Measurements from ENCODE around the gene ZMYND8. TPM values are rescaled to one million over a fixed set of nuclear protein-coding genes. Genes with fewer than 3 reads are reported as not detected.
A peak's percentile ranks its signal among the peaks of the same experiment; 100 is the strongest.

ZMYND8 gene
- total RNA-seq, 1 donor: 20.3 TPM

GRCh38 chr20:47359530-47360296 lies 3.2 kb upstream of the ZMYND8 start:
- TF ChIP-seq, protein P1, sequence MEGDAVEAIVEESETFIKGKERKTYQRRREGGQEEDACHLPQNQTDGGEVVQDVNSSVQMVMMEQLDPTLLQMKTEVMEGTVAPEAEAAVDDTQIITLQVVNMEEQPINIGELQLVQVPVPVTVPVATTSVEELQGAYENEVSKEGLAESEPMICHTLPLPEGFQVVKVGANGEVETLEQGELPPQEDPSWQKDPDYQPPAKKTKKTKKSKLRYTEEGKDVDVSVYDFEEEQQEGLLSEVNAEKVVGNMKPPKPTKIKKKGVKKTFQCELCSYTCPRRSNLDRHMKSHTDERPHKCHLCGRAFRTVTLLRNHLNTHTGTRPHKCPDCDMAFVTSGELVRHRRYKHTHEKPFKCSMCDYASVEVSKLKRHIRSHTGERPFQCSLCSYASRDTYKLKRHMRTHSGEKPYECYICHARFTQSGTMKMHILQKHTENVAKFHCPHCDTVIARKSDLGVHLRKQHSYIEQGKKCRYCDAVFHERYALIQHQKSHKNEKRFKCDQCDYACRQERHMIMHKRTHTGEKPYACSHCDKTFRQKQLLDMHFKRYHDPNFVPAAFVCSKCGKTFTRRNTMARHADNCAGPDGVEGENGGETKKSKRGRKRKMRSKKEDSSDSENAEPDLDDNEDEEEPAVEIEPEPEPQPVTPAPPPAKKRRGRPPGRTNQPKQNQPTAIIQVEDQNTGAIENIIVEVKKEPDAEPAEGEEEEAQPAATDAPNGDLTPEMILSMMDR (IDR thresholded peaks at IDR 0.05; ENCODE audit: insufficient read depth, low read depth, low read length): no peak
- no peak for DNase-seq (ENCODE audit: low read depth)
- H3K4me3 ChIP-seq (ENCODE audit: low read depth, low read length): no peak overlapping the region

DNA sequence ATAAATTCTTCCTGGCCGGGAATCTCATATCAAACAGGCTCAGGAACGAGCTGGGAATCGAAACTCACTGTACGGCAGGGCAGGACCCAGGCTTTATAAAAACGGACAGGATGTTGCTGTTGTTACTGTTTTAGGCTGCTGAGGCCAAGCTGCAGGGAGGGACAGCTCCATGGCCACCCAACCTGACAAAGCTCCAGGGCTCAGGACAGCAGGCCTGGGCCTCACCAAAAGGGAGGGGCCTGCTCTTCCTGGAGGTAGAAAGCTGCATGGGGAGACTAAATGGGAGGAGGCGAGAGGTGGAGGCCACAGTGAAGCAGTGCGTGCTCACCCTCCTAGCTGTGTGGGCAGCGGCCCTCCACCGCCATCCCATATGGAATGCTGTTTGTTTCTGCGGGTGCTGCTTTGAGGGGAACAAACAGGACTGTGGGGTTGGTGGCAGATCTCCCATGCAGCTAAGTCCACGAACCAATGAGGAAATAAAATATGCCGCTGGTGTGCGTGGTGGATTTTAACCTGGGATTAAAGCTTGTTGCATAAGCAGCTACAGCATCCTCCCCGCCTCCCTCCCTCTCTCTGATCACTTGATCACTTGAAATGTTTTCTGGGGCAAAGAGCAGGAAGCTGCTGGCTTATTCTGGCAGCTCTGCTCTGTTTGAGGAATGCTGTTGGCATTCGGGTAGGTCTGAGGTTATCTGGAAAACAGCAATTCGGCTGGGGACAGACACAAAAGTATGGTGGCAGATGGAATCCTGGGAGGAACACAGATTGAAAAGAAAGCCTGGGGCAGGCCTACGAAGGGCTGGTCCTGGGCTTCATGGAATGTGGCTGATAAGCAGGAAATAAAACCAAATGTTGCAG lies 2.4 kb upstream of the ZMYND8 start:
- DNase-seq (ENCODE audit: low read depth): peak; percentile 97
- H3K4me3 ChIP-seq (ENCODE audit: low read depth, low read length): peak overlapping the region; percentile 29
- TF ChIP-seq, protein P1 (IDR thresholded peaks at IDR 0.05; ENCODE audit: insufficient read depth, low read depth, low read length): no peak

DNA sequence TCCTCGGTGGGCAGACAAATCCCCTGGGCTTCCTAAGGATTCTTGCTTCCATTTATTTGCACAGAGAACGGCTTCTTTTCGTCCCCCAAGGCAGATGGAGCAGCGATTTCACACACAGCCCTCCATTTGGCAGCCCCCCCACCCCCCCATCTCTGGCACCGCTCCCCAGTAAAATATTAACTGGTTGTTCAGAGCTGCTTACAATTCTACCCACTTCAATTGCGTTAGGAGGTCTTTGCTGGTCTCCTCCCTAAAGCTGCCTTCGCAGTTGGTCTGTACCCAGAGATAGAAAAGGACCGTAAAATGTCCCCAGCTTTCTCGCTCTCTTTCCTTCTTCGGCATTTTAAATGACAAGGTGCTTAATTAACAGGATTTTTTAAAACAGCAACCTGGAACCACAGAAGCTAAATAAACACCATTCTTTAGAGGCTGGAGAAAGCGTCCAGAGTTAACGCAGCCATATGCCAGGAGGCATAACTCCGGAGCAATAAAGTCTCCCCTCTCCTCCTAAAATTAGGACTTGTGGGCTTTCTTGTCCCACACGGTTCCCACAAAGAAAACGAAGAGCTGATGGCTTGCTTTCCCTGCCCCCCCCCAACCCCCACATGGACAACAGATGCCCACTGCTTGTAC lies 1.7 kb upstream of the ZMYND8 start:
- TF ChIP-seq, protein P1 (IDR thresholded peaks at IDR 0.05; ENCODE audit: insufficient read depth, low read depth, low read length): no peak
- H3K4me3 ChIP-seq (ENCODE audit: low read depth, low read length): peak overlapping the region; percentile 3
- DNase-seq (ENCODE audit: low read depth): no peak

DNA sequence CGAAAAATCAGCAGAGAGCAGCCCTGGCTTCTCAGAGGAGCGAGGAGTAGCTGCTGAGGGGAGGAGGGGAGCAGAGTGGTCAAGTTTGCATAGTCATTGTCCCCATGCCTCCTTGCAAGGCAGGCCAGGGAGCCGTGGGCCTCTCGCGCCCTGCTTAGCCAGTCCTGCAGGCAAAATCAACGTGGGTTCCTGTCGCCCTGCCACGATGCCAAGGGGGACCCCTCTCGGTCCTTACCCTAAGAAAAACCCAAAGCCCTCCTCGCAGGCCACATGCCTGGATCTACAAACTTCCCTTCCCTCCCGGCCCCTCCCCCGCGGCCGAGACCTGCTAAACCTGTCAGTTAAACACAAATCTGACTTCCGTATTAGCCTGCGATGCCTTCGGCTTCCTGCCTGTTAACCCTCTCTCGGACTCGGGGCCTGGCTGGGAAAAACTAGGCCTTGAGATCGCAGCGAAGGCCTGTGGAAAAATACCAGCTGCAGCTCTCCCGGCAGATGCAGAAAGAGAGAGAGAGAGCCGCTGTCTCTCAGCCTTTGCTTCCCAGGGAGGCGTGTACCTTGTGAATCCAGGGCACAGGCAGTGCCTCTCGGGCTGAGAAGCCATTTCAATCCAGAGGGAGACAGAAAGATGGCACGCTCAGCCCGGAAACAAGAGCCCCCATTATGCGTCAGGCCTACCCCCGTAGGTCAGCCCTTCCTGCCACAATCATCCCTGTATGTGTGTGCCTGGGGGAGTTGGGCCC lies 968 bp upstream of the ZMYND8 start:
- TF ChIP-seq, protein P1 (IDR thresholded peaks at IDR 0.05; ENCODE audit: insufficient read depth, low read depth, low read length): no peak
- peak overlapping the region; percentile 13 for H3K4me3 ChIP-seq (ENCODE audit: low read depth, low read length)
- DNase-seq (ENCODE audit: low read depth): peak; percentile 99

DNA sequence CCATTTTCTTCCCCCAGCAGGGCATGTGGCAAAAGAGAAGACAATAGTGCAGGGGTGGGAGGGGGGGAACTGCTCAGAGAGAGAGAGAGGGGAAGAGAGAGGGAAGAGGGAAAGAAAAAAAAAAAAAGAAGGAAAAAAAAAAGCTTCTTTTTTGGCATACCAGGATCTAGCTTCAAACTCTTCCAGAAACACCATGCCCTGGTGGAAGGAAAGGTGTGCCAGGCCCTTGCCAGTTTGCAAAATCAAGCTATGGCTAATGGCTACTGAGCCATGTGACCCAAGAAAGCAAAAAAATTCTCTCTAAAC lies 326 bp downstream of the ZMYND8 start:
- no peak for DNase-seq (ENCODE audit: low read depth)
- peak overlapping the region; percentile 64 for H3K4me3 ChIP-seq (ENCODE audit: low read depth, low read length)
- TF ChIP-seq, protein P1 (IDR thresholded peaks at IDR 0.05; ENCODE audit: insufficient read depth, low read depth, low read length): no peak

DNA sequence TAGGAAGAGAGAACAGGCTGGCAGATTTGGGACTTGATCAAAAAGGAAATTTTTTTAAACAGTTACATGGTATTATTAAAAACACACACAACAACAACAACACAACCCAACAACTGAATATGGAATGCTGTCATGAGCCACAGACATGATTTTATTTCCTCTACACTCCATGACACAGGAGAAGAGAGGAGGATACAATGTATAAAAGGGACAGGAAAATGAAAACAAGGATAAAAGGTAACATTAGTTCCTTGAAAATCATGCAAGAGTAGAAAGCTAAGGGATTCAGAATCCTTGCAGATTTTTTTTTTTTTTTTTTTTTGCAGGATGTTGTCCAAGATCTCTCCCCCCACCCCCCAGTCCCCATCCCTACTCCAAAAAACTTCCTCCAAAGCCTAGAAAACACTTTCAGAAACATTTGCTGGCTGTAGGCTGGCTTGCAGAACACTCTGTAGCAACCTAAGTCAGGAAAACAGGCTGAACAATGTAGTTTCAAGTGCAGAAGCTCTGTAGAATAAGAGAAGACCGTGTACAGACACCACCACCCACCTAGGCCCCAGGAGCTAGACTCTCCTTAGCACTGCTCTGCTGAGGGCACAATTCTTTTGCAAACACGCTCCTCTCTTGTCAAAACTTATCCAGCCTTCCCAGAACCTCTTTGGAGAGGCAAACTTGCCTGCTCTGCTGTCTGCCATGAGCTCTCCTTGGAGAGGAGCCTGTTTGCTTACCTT lies 845 bp downstream of the ZMYND8 start:
- TF ChIP-seq, protein P1 (IDR thresholded peaks at IDR 0.05; ENCODE audit: insufficient read depth, low read depth, low read length): no peak
- H3K4me3 ChIP-seq (ENCODE audit: low read depth, low read length): peak overlapping the region; percentile 64
- DNase-seq (ENCODE audit: low read depth): no peak

All from fibroblast of villous mesenchyme (primary cell).